Keratinocyte (primary cell): Measurements from ENCODE around the gene ACAD9.

ENCODE experiments used
- CTCF ChIP-seq, 3 experiments: IDR thresholded peaks in 1 of 3; conservative IDR thresholded peaks in 1 of 3; optimal IDR thresholded peaks in 1 of 3; 2 replicates in 2 of 3; 3 replicates in 1 of 3; pipeline versions ENCODE3 to v1.5.1; 2011; ENCODE audit warnings: low read length in 3 of 3, mild to moderate bottlenecking in 3 of 3, moderate library complexity in 2 of 3, control low read depth in 1 of 3, inconsistent platforms in 1 of 3; ENCODE audit not compliant: insufficient read depth in 2 of 3; ENCODE audit errors: extremely low read depth in 1 of 3
- EZH2 ChIP-seq: IDR thresholded peaks from one replicate; pipeline ENCODE4 v1.6.1; 2012; ENCODE audit warnings: inconsistent platforms, mild to moderate bottlenecking, low read length, moderate library complexity

- TF ChIP-seq CTCF (optimal IDR thresholded peaks at IDR 0.05 in 1 of 3, IDR thresholded peaks at IDR 0.05 in 1 of 3, conservative IDR thresholded peaks at IDR 0.05 in 1 of 3; ENCODE audit: extremely low read depth in 1 of 3, insufficient read depth in 2 of 3, low read length in 3 of 3), result no peak
- no peak for TF ChIP-seq EZH2
These were observed 24.1 kb downstream of the ACAD9 start for GRCh38 chr3:128903501-128903900.
